Activated gamma-delta T cell treated with anti-CD3 and anti-CD28 coated beads, Interleukin-2, amount 50 U/mL, for 16 hours (primary cell): ENCODE data around the gene SLC2A6.

Experiments
- DNase-seq: peaks from one replicate; pipeline ENCODE4 v3.0.0-alpha.2; 2020; ENCODE audit warnings: low read depth

Gene SLC2A6

GRCh38 chr9:133477461-133477860 lies 1.4 kb downstream of the SLC2A6 start:
- DNase-seq: no peak

GRCh38 chr9:133476941-133477340 lies 2.0 kb downstream of the SLC2A6 start:
- DNase-seq: no peak

GRCh38 chr9:133476036-133476931 lies 2.6 kb downstream of the SLC2A6 start:
- DNase-seq: no peak

GRCh38 chr9:133475292-133476012 lies 3.4 kb downstream of the SLC2A6 start:
- no peak for DNase-seq

GRCh38 chr9:133474853-133475252 lies 4.0 kb downstream of the SLC2A6 start:
- no peak for DNase-seq

GRCh38 chr9:133474215-133474614 lies 4.7 kb downstream of the SLC2A6 start:
- no peak for DNase-seq

GRCh38 chr9:133473743-133474142 lies 5.2 kb downstream of the SLC2A6 start:
- DNase-seq: no peak

- DNase-seq: no peak
These were observed 6.0 kb downstream of the SLC2A6 start for GRCh38 chr9:133472753-133473378.

- no peak for DNase-seq
These were observed 6.6 kb downstream of the SLC2A6 start for GRCh38 chr9:133472277-133472645.

GRCh38 chr9:133471551-133472276 lies 7.2 kb downstream of the SLC2A6 start:
- DNase-seq: no peak

GRCh38 chr9:133470988-133471387 lies 7.9 kb downstream of the SLC2A6 start:
- no peak for DNase-seq

- DNase-seq: no peak
These were observed 8.4 kb downstream of the SLC2A6 start for GRCh38 chr9:133470427-133470924.

- no peak for DNase-seq
These were observed 10.0 kb downstream of the SLC2A6 start for GRCh38 chr9:133468777-133469421.

- no peak for DNase-seq
These were observed 10.5 kb downstream of the SLC2A6 start for GRCh38 chr9:133468374-133468773.

- DNase-seq: no peak
These were observed 11.8 kb downstream of the SLC2A6 start for GRCh38 chr9:133467101-133467500.

GRCh38 chr9:133465984-133466383 lies 12.9 kb downstream of the SLC2A6 start:
- no peak for DNase-seq

- DNase-seq: no peak
These were observed 14.3 kb downstream of the SLC2A6 start for GRCh38 chr9:133464638-133465037.

GRCh38 chr9:133463864-133464615 lies 14.9 kb downstream of the SLC2A6 start:
- DNase-seq: no peak

- DNase-seq: no peak
These were observed 15.6 kb downstream of the SLC2A6 start for GRCh38 chr9:133463234-133463863.

GRCh38 chr9:133461975-133462374 lies 16.9 kb downstream of the SLC2A6 start:
- no peak for DNase-seq
